SH-SY5Y (cell line): ENCODE results near the gene BAX.

Experiments used
- GATA2 ChIP-seq: IDR thresholded peaks from 2 replicates; pipeline ENCODE4 v1.6.1; 2011; ENCODE audit warnings: mild to moderate bottlenecking, low read depth, low read length
- GATA3 ChIP-seq: IDR thresholded peaks from 2 replicates; pipeline ENCODE4 v1.6.1; 2011; ENCODE audit warnings: low read depth, mild to moderate bottlenecking, low read length, moderate library complexity

Gene BAX

DNA sequence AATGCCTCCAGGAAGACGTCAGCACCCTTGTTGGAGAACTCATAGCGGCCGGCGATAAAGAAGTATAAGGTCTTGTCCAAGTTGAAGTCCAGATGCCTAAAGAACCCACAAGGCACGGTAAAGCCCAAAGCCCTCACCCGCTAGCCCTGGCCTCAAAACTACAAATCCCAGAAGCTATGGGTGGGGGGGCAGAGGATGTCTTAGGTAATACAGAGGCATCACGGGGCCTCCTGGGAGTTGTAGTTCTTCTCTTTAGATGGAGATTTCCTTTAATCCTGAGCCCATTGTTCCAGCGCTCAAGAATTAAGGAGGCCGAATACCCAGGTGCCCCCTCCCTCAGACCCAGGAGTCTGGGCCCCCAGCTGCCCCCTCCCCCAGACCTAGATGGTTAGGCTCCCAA is 27.6 kb downstream of the BAX start:
- TF ChIP-seq GATA2 (no peak), GATA3 (no peak)

DNA sequence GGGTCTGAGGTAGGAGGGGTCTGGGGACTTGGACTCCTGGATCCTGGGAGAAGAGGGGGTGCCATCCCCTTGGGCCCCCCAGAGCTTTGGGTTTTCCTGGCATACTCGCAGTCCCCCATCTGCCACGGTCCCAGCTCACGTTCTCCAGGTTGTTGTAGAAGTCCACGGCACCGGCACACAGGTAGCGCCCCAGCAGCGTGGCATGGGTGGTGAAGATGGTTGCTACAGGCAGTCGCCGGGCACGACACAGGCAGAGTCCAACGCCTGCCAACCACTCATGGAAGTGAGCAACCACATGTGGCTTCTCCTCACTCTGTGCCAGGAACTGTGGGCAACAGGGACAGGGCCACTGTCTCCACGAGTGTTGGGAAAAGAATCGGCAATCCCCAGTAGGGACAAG is 31.0 kb downstream of the BAX start:
- no peak for TF ChIP-seq GATA3
- TF ChIP-seq GATA2, result no peak

DNA sequence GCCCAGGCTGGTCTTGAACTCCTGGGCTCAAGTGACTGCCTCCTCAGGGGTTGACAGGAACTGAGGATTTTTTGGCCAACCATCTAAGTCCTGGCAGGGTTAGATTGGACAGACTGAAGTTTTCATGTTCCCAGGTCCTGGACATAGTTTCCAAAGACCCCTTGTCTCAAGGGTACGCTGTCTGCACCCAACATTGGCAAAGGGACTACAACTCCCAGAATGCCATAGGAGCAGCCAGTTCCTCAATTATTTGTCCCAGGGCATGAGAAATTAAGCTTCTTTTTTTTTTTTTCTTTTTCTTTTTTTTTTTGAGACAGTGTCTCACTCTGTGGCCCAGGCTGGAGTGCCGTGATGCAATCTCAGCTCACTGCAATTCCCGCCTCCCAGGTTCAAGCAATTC is 31.5 kb downstream of the BAX start:
- TF ChIP-seq GATA3 (no peak), GATA2 (no peak)

DNA sequence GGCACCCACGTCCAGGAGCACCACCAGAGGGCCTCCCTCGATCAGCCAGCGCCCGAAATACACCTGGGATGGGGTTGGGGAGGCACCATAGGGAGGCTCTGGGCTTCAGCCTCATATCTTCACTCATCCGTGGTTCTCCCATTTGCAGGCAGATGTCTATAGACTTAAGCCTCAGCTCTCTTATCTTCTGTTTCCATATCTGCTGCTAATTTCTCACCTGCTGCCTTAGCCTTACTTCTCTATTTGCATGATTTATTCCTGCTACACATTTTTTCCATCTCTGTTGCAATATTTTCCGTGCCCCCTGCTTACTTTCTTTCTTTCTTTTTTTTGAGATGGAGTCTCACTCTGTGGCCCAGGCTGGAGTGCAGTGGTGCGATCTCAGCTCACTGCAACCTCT is 32.6 kb downstream of the BAX start:
- no peak for TF ChIP-seq GATA2
- TF ChIP-seq GATA3, result no peak

DNA sequence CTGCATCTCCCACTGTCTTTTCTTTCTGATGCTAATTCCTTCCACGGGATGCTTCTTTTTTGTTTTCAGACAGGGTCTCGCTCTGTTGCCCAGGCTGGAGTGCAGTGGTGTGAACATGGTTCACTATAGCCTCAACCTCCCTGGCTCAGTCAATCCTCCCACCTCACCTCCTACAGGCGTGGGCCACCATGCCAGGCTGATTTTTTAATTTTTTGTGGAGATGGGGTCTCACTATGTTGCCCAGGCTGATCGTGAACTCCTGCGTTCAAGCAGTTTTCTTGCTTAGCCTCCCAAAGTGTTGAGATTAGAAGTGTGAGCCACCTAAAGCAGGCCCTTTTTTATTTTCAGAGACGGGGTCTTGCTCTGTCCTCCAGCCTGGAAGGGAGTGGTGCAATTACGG is 33.6 kb downstream of the BAX start:
- TF ChIP-seq GATA3 (no peak), GATA2 (no peak)

DNA sequence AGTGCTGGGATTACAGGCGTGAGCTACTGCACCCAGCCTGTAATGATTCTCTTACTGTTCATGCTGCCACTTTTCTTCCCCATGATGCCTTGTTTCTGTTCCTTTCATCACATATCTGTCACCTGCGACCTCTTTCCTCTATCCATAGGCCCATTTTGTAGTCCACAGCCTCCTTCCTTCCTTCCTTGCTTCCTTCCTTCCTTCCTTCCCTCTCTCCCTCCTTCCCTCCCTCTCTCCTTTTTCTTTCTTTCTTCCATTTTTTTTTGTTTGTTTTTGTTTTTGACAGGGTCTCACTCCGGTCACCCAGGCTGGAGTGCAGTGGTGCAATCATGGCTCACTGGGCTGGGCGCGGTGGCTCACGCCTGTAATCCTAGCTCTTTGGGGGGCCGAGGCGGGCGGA is 34.2 kb downstream of the BAX start:
- TF ChIP-seq GATA3, result no peak

DNA sequence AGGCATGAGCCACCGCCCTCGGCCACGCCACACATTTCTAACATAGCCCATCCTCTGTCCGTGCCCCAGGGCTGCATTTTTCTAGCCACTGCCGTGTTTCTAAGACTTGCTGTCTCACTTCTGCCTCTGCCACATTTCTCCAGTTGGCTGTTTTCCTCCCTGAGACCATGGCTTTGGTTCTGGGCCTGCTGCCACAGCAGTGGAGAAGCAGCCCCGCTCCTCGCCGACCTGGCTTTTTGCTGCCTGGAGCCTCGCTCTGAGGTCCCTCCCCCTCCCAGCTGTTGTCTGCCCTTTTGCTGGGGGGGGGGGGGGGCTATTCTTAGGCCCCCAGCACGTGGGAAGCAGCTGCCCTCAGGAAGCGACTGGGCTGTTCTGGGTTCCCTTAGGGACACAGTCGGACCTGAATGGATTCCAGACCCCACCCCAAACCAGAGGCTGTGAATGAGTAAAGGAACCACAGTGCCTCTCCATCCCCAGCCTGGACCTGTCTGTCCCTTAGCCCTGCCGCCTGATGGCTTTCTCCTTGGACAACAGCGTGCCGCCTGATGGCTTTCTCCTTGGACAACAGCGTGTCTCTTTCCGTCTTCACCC is 35.1 kb downstream of the BAX start:
- TF ChIP-seq GATA2 (no peak), GATA3 (no peak)

DNA sequence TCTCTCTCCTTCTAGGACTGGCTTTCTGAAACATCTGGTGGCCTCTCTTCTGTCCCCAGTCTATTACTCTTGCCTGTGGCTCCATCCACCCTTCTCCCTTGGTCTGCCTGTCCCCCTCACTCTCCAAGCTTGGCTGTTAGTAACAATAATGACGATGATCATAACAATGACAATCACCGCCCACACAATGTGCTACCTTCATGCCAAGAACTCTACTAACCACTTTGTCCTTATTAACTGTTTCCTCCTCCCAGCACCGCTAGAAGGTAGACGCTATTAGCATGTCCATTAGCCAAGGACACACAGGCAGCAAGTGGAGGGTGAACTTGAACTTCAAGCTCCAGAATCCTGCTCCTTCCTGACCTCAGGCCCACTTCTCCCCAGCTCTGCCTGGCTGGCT is 35.7 kb downstream of the BAX start:
- TF ChIP-seq GATA2 (no peak), GATA3 (no peak)

DNA sequence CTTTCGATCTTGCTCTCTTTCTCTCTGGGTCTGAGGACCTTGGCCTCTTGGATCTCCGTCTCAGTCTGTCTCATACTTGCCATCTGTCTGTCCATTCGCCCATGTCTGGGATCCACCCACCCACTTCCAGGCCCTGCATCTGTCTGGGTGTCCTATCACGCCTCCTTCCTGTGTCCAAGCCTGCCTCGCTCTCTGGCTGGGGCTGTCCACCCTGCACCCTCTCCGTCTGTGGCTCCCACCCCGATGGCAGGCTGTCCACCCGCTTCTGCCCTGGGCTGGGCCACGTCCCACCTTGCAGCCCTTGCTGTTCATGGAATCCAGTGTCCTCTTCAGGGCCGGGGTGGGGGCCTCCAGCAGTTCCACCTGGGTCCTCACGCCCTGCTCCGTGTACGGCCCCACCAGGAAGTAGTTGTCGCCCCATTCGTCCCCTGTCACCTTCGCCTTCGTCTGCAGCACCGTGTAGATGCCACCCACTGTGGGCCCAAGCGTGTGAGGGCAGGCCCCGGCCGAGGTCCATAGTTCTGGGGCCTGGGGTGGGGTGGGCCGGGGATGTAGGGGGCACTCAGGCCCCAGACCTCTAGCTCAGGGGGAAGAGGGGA is 36.4 kb downstream of the BAX start:
- TF ChIP-seq GATA2 (no peak), GATA3 (no peak)

DNA sequence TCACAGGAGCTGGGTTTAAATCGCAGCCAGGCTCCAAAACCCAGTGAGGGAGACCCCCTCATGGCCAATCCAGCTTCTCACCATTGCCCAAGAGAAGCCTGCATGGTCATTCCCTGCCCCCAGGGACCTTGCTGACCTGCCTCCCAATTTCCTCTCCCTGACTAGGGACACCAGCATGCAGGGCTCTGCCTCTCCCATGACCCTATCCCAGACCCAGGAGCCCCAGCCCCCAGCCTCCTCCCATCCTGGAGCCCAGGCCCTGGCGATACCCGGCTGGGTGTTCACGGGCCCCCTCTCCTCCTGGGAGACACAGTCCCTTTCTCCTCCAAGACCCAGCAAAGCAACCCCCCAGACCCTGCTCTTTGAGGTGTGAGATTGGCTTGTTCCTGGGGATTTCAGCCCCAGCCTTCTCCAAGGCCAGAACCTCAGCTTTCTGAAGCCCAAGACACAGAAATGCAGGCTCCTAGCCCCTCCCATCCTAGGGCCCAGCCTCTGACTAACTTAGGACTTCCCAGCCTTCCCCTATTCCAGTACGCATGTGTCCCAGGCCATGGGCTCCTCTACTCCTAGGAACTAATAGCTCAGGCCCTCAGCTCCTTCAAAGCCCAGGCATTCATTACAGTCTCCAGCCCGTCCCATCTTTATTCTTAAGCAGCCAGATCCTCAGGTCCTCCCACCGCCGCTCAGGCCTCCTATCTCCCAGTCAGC is 37.4 kb downstream of the BAX start:
- TF ChIP-seq GATA2 (no peak), GATA3 (no peak)

DNA sequence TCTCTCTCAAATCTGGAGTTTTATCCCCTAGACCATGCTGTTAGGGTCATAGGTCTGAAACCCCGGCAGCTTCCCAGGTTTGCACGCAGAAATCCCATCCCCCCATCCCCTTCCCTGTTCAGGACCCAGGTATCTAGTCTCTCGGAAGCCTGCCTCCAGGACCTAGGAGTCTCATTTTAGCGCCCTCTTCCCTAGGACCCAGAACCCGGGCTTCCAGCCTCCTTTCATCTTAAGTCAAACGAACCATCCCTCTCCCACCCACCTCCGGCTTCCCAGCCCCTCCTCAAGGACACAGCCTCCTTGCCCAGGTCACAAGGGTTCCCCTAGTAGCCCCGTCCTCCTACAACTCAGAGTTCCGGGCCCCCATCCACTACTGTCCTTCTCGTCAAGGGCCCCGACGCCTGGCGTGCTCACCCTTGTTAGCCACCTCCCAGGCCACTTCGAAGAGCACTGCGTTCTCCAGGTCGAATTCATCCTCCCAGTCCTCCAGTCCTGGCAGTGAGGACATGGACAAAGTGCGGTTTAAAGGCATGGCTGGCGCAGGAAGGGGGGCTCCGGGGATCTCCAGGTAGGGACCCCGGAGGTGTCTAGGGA is 38.0 kb downstream of the BAX start:
- TF ChIP-seq GATA3 (no peak), GATA2 (no peak)

DNA sequence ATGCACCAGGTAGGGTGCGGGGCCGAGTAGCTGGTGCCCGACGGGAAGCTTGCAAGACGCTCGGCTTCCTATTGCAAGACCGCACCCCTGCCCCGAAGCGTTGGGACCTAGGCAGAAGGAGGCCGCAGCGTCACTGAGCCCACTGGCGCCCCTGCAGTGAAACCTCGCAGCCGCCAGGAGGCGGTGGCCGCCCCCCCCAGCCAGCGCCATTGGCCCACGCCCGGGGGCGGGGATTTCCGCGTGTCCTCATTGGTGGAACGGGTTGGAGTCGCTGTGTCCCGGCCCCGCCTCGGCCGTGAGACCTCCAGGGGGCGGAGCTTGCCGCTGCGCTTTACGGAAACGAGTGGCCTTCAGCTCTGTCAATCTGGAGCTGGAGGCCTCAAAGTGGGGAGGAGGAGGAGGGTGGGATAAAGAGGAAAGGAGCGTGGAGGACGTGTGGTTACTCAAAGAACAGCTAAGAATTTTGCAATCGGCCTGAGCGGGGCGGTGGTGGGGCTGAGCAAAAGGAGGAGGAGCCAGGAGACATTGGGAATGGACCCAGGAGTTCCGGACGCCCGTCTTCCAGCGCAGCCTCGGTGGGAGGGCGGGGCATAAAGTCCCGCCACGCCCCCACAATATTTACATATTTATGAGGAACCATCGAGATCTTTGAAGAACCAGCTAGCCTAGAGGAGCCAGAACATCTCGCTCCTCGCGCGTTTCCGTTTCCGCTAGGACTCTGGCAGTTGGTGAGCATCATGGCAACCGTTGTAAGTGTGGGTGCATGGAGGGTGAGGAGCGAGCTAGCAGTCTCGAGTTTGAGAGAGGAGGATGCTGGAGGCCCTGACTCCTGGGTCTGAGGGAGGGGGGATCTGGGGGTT is 38.7 kb downstream of the BAX start, which contains the start of the genes GYS1 and RUVBL2:
Gene GYS1 (minus strand): TSS at position 135 of the 860 bp plus-strand sequence. CDS start 197 bp downstream, outside the sequence.
Gene RUVBL2 (plus strand): TSS at position 713 of the 860 bp plus-strand sequence. CDS start 25 bp downstream, at position 738.
- TF ChIP-seq GATA3 (no peak), GATA2 (no peak)

DNA sequence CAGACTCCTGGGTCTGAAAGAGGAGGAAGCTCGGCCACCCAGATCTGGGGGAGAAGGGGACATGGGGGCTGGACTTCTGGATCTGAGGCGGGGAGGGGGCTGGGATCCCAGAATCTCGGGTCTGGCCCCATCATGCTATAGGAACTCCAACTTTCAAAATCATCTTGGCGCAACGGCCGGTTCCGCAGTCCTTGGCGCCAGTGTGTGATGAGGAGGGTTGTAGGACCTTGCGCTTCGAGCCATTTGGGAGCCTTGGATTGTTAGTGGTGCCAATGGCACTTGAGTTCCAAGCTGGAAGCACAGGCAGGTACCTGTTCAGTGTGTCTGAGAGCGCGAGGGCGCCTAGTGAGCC is 39.3 kb downstream of the BAX start:
- TF ChIP-seq GATA2 (no peak), GATA3 (no peak)

DNA sequence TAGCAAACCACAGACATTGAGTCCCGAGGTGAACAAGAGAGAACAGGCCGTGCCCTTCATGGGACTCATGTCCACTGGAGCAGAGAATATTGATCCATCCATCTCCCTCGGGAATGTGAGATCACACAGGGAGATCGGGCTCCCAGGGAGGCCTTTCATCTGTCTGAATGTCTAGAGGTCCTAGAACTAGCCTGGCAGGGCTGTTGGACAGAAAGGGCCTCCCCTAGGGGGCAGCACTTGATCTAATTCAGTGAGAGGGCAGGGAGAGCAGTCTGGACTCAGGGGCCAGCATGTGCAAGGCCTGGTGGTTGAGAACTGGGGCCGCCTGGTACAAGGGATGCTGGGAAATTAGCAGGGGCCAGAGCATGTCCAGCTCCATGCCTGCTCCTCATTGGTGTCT is 43.3 kb downstream of the BAX start:
- TF ChIP-seq GATA3, result no peak
- TF ChIP-seq GATA2, result no peak
